Ascending aorta (tissue), 2 donors: ENCODE measurements around the gene HOXC12. TPM values are rescaled to one million over a fixed set of nuclear protein-coding genes. Genes with fewer than 3 reads are reported as not detected.

Source experiments
- DNase-seq, 2 donors: peaks; one replicate each; pipeline ENCODE4 v3.0.0-alpha.2; 2019; ENCODE audit warnings: low spot score in 2 of 2
- H3K27ac ChIP-seq, 2 donors: fragments of 200-600 bp; sonication (generic); one replicate each; pipeline ENCODE4 v1.5.1; 2016 to 2017; ENCODE audit warnings: mild to moderate bottlenecking in 1 of 2
- H3K27me3 ChIP-seq: fragments of 200-600 bp; sonication (generic); one replicate; pipeline ENCODE4 v1.5.1; 2017
- H3K36me3 ChIP-seq, 2 donors: fragments of 200-600 bp; sonication (generic); one replicate each; pipeline ENCODE4 v1.5.1; 2016
- H3K4me1 ChIP-seq, 2 donors: fragments of 200-600 bp; sonication (generic); one replicate each; pipeline ENCODE4 v1.5.1; 2016 to 2017; ENCODE audit warnings: mild to moderate bottlenecking in 1 of 2
- H3K4me3 ChIP-seq, 2 donors: fragments of 200-600 bp; sonication (generic); one replicate each; pipeline ENCODE4 v1.5.1; 2016 to 2017; ENCODE audit warnings: mild to moderate bottlenecking in 1 of 2
- H3K9me3 ChIP-seq, 2 donors: fragments of 200-600 bp; sonication (generic); one replicate each; pipeline ENCODE4 v1.5.1; 2016
- intact Hi-C: fragments of 100-400 bp; cut with DNase I; formaldehyde crosslinking; loops from one replicate; pipeline ENCODE4 v1.15.1; 2023
- total RNA-seq: library from RNA; depleted of rRNA; stranded (reverse); fragments of >200 nt; gene quantifications from one replicate; pipeline ENCODE4 v1.1.0, GENCODE V29; 2016
- TF ChIP-seq, protein P1 (sequence below), 3 experiments: fragments of 200-600 bp in 2 of 3; fragments of 450-650 bp in 1 of 3; sonication (generic) in 2 of 3; IDR thresholded peaks; one replicate each; pipeline ENCODE4 v1.5.1; 2016 to 2019; ENCODE audit warnings: antibody characterized with exemption in 3 of 3, mild to moderate bottlenecking in 1 of 3, moderate library complexity in 1 of 3

HOXC12 gene
- total RNA-seq, 1 donor from 2014 or later, result not detected

DNA sequence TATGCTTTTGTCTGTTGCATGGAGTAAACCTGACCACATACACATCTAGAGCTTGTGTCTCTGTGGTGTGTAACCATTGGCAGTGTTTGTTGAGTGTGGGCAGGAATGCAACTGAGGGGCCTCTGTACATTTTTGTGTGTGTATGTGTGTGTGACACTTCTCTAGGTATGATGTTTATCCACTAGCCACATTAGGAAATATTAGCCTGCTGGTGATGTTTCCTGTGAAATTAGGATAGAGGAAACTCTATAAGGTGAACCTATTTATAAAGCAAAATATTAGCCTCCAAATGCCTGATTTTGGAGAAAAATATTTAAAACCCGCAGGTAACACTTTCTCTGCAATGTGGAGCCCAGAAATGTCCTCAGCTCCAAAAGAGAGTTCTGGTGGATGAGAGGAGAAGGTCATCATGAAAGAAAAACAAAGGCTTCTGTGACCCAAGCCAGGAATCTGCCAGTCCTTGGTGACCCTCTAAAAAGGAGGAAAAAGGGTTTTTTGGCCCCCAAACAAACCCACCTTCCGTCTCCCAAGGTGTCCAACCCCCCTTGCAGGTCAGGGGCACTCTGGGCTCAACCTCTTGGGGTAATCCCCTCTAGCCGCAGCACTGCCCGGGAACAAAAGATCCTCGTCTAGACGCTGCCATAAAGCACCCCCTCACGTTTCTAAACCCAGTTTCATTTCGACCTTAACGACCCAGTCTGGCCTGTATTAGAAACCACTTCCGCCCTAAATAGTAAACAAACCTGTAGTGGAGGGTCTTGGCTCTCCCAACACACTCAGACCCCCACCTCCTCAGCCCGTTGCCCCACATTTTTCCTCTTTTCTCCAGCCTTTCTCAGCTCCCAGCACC is 23.1 kb downstream of the HOXC12 start:
- Histone ChIP-seq H3K27ac (no peak overlapping the region), H3K4me3 (no peak overlapping the region), H3K4me1 (peaks cover 5 to 24% of the 10 kb centered on the region in 2 donors), H3K9me3 (no peaks in the 10 kb centered on the region), H3K36me3 (no peaks in the 10 kb centered on the region), H3K27me3 (peaks cover 43% of the 10 kb centered on the region)
- TF ChIP-seq, protein P1, sequence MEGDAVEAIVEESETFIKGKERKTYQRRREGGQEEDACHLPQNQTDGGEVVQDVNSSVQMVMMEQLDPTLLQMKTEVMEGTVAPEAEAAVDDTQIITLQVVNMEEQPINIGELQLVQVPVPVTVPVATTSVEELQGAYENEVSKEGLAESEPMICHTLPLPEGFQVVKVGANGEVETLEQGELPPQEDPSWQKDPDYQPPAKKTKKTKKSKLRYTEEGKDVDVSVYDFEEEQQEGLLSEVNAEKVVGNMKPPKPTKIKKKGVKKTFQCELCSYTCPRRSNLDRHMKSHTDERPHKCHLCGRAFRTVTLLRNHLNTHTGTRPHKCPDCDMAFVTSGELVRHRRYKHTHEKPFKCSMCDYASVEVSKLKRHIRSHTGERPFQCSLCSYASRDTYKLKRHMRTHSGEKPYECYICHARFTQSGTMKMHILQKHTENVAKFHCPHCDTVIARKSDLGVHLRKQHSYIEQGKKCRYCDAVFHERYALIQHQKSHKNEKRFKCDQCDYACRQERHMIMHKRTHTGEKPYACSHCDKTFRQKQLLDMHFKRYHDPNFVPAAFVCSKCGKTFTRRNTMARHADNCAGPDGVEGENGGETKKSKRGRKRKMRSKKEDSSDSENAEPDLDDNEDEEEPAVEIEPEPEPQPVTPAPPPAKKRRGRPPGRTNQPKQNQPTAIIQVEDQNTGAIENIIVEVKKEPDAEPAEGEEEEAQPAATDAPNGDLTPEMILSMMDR (IDR thresholded peaks at IDR 0.05), result no peak
- intact Hi-C loops, result no loop called here
- DNase-seq, result no peak

DNA sequence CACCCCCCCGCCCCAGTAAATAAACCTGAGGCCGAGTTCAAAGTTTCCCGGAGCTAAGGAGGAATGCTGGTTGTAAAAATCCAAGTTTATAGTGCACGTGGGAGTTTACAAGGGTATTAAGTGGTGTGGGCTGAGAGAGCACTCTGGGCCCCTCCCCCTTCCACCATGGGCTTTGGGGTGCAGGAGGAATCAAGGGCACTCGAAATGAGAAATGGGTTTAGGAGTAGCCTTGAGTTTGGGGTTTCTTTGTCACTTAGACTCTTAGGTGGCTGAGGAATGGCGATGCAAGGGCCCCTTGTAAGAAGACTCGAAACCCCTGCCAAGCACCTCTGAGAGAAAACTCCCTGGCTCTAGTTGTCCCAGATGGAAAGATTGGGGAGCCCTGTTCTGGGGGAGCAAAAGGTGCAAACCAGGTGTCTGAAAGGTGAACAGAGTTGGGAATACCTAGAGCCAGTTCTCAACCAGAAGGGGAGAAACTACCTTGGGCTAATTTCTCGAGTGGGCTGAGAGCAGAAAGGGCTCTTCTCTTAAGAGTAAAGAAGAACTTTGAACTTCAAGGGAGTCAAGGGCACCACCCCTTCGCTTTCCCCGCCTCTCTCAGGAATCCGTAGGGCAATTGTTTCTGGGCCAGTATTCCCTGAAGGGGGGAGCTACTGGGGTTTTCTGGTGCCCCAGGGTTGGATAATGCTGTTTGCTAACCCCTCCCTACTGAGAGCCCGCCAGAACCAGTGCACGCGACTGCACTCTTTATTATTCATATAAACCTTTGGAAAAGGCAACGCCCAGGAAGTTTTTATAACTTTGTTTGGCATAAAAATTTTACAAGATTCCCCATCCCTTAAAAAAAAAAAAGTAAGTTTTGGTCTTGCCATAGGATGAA is 24.0 kb downstream of the HOXC12 start:
- intact Hi-C loops, result no loop called here
- TF ChIP-seq, protein P1 (IDR thresholded peaks at IDR 0.05), result no peak
- no peak for DNase-seq
- Histone ChIP-seq H3K4me1 (peaks cover 5 to 18% of the 10 kb centered on the region in 2 donors), H3K27me3 (peaks cover 44% of the 10 kb centered on the region), H3K4me3 (no peak overlapping the region), H3K9me3 (no peaks in the 10 kb centered on the region), H3K36me3 (no peaks in the 10 kb centered on the region), H3K27ac (no peak overlapping the region)

DNA sequence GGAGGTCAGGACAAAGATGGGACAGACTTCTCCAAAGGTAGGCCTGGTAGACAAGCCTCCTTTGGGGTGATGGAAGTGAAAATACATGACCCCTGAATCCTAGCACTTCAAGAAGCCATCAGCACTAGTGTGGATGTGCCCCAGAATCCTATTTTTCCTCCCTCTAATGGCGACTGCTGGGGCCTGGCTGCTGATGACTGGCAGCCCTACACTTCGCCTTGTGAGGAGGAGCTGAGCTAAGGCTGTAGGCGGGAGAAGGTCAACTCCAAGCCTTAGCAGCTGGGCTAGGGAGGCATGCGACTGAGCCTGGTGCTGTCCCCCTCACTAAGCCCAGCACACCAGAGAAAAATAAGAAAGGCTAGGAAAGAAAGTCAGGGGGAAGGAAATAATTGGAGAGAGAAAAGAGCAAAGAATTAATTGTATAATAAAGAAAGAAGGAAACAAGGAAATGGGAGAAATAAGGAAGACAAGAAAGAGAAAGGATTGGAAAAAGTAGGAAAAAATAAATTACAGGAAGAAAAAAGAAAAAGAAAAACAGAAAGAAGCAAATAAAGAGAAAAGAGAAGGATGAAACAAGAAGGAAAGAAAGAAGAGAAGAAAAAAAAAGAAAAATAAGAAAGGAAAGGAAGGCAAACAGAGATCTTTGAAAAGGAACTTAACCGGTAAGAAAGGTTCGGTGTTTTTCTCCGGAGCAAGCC is 25.6 kb downstream of the HOXC12 start:
- intact Hi-C loops, result no loop called here
- peaks cover 42% of the 10 kb centered on the region for H3K27me3 ChIP-seq
- TF ChIP-seq, protein P1 (IDR thresholded peaks at IDR 0.05), result no peak
- H3K4me3 ChIP-seq, result no peak overlapping the region
- DNase-seq, result no peak
- peaks cover 0 to 5% of the 10 kb centered on the region in 2 donors for H3K4me1 ChIP-seq
- no peaks in the 10 kb centered on the region for H3K9me3 ChIP-seq
- H3K27ac ChIP-seq, result no peak overlapping the region
- H3K36me3 ChIP-seq, result no peaks in the 10 kb centered on the region

DNA sequence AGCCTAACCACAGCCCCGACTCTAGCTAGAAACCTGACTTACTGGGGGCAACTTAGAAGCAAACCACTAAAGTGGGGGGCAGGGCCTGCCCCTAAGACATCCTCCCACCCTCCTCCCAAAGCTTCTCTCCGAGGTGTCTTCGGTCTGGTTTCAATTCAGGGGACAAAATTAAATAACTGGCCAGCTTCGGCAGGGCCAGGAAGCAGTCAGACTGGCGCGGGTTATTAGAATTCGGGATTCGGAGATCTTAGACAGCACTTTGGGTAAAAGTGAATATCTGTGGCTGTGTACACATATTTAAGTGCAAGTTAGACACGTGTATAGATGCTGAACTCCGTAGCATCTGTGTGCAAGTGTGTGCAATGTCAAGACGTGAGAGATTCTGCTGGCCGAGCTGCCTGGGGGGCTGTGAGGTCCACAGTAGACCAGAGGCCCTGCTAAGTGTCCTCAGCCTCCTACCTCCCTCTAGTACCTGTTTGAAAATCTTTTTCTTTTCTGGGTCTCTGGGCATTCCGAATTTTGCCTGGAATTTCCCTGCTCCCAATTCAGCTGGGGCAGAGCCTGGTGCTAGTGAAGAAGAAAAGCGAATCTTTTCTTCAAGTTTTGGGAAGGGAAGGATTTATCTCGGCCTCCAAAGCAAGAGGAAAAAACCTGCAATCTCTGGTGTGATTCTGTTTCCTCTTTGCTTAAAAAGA is 26.2 kb downstream of the HOXC12 start:
- H3K36me3 ChIP-seq, result no peaks in the 10 kb centered on the region
- H3K4me3 ChIP-seq, result no peak overlapping the region
- H3K4me1 ChIP-seq, result peaks cover 2 to 9% of the 10 kb centered on the region in 2 donors
- TF ChIP-seq, protein P1 (IDR thresholded peaks at IDR 0.05), result no peak
- H3K27me3 ChIP-seq, result peaks cover 43% of the 10 kb centered on the region
- no peak overlapping the region for H3K27ac ChIP-seq
- intact Hi-C loops, result no loop called here
- no peak for DNase-seq
- no peaks in the 10 kb centered on the region for H3K9me3 ChIP-seq
